Inflammatory macrophage (primary cell): ENCODE measurements around the gene EXOC6.
A peak's percentile ranks its signal among the peaks of the same experiment; 100 is the strongest.

Source experiments
- DNase-seq, 2 donors: peaks; one replicate each; pipeline ENCODE4 v3.0.0-alpha.2; 2020 to 2022

EXOC6 gene

GRCh38 chr10:93067443-93068365, 219.4 kb downstream of the EXOC6 start:
- no peak for DNase-seq

DNA sequence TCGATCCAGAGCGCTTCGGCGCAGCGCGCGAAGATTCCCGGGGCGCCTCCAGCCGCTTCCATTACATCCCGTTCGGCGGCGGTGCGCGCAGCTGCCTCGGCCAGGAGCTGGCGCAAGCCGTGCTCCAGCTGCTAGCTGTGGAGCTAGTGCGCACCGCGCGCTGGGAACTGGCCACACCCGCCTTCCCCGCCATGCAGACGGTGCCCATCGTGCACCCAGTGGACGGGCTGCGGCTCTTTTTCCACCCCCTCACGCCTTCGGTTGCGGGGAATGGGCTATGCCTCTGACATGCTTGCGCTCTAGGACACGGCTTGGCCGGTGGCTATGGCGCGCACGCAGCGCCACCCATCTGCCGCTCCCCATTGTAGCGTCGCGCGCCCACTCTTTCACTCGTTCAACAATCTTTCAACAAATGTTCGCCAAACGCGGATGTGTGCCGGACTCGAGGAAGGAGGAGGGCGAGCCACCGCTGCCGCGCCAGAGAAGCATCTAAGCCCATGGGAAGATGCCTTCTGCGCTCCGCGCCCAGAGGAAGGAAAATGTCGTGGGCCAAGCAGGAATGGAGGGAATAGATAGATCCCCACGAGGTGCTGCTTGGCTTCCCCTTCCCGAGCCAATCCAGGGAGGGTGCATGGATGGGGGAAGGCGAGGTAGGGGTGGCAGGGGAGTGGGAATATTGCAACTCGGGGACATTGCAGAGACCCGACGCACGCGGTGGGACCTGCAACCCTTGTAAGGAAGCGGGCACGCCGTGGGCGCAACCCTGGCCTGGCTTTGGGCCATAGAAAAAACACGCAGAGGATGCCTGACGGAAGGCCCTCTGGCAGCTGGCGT, 220.3 kb downstream of the EXOC6 start:
- no peak for DNase-seq

- DNase-seq = no peak
Observed at GRCh38 chr10:93069245-93069561, 220.9 kb downstream of the EXOC6 start.

GRCh38 chr10:93070378-93071176, 222.3 kb downstream of the EXOC6 start:
- no peak for DNase-seq

GRCh38 chr10:93071177-93071472, 222.8 kb downstream of the EXOC6 start:
- no peak for DNase-seq

GRCh38 chr10:93071674-93072224, 223.4 kb downstream of the EXOC6 start:
- peak in 1 of 2 donors; percentile 17 for DNase-seq

GRCh38 chr10:93072225-93072712, 223.9 kb downstream of the EXOC6 start:
- DNase-seq = no peak

GRCh38 chr10:93072713-93073538, 224.6 kb downstream of the EXOC6 start:
- no peak for DNase-seq

- no peak for DNase-seq
Observed at GRCh38 chr10:93073539-93074146, 225.3 kb downstream of the EXOC6 start, which contains the start of gene CYP26A1. TSS of gene CYP26A1 (plus strand) at chr10:93073893. CDS start at chr10:93073935, 42 bp downstream.

DNA sequence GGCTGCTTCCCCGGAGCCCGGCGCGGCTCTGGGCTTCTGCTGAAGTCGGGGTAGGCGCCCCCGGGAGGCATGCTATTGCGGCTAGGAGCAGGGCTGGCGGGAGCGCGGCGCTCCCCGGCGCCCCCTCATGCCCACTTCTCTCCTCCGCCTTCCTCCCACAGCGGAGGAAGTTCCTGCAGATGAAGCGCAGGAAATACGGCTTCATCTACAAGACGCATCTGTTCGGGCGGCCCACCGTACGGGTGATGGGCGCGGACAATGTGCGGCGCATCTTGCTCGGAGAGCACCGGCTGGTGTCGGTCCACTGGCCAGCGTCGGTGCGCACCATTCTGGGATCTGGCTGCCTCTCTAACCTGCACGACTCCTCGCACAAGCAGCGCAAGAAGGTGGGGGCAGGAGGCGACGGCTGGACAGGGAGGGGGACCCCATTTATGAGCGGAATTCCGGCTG, 225.9 kb downstream of the EXOC6 start:
- no peak for DNase-seq

DNA sequence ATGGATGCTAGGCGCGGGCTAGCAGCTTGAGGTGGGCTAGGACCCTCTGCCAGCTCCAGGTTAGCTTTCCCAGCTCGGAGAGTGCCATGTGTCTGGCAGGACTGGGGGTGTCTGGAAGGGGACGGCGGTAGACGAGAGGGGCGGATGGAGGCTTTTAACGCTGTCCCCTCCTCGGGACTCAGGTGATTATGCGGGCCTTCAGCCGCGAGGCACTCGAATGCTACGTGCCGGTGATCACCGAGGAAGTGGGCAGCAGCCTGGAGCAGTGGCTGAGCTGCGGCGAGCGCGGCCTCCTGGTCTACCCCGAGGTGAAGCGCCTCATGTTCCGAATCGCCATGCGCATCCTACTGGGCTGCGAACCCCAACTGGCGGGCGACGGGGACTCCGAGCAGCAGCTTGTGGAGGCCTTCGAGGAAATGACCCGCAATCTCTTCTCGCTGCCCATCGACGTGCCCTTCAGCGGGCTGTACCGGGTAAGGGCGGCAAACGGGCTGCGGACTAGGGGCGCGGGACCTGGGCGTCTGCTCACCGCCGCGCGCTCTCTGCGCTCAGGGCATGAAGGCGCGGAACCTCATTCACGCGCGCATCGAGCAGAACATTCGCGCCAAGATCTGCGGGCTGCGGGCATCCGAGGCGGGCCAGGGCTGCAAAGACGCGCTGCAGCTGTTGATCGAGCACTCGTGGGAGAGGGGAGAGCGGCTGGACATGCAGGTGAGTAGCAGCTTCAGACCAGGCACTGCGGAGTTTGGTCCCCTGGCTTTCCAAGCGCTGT, 226.5 kb downstream of the EXOC6 start:
- no peak for DNase-seq

GRCh38 chr10:93075369-93076221, 227.3 kb downstream of the EXOC6 start:
- DNase-seq = no peak

GRCh38 chr10:93076871-93077270, 228.6 kb downstream of the EXOC6 start:
- no peak for DNase-seq

DNA sequence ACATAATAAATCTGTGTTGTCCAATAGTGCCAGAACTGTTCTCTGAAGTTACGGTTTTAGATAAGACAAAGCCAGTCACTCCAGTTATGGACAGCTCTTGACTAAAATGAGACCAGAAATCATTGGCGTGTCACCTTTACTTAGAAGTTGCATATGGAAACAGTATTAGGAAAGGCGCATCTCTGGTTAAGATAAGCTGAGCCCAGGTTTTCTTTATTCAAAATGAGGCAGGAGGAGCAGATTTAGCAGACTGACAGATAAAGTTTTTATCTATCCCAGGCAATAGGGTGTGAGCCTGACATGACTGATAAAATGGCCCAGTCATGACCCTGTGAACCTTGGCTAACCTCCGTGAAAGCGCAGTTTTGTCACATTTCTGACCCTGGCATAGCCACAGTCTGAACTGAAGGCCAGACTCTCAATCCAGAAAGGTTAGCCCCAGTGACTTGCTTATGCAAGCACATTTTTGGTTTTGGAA, 229.6 kb downstream of the EXOC6 start:
- no peak for DNase-seq

- DNase-seq = no peak
Observed at GRCh38 chr10:93079663-93080349, 231.5 kb downstream of the EXOC6 start.

DNA sequence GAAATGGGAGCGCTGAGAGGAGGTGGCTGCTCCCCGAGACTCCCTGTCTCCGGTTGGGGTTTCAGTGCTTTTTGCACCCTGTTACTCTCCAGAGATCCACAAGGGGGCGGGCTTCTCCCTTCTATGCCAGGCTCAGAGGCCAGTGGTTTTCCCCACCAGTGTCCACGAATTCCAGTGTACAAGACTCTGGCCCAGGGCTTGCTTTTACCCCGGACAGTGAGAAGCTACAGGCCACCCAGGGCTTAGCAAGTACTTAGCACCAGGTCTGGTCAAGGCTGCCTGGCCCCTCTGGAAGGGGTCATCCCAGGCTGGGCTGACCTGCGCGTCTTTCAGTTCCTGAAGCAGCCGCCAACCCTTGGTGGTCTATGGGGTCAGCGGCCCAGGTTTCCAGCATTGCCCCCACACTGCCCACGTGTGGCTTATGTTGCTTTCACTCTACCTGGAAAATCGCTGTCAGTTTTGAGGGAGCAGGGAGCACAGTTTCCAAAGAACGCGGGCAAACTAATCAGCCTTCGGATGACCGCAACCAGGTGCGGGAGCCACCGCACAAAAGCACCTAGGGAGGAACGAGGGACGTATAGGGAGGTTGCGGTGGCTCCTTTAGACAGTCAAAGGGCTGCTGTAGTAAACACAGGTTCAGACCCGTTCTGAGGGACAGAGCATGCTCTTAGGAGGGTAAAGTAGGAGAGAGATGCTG, 232.2 kb downstream of the EXOC6 start:
- DNase-seq = peak; percentile 60 to 62

DNA sequence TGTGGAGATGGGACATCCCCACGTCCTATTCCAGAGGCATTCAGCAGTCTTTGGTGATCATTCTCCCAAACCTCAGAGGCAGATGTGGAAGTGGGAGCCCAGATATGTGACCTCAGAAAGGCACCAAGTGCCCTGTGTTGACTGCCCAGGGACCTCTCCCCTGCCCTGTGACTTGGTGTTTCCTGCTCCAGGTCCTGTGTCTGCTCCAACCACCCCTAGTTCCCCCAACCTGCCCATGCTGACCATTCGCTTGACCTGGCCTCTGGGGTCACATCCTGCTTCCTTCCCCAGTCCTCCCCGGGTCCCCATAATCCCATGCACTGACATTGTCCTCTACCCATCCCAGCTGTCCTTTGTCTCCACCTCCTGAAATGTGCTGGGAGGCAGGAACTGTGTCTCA, 233.0 kb downstream of the EXOC6 start:
- DNase-seq = no peak

DNA sequence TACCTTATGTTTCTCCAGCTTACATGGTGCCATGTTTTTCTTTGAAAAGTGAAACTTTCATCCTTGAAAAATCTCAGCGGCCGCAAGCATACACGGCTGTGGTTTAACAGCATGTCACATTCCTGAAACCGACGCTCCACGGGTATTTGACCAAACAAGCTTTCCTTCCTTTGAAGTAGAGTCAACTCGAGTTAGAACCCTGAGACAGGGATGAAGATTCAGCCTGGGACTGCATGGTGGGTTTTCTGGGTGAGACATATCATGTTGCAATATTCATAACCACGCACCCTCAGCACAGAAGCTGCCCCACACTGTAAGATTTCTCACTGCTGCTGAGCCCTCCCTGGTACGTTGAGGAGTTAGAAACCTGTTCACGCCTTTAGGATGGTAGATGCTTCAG, 233.5 kb downstream of the EXOC6 start:
- no peak for DNase-seq
